Upper lobe of left lung (tissue), 6 donors: Measurements from ENCODE around the gene CLSTN2. TPM values are rescaled to one million over a fixed set of nuclear protein-coding genes. Genes with fewer than 3 reads are reported as not detected.
A peak's percentile ranks its signal among the peaks of the same experiment; 100 is the strongest.

Source experiments
- ATAC-seq, 2 donors: fragments of 200-7000 bp; cut with Tn5 transposase; one replicate each; pipeline ENCODE4 v1.9.1; 2022; ENCODE audit warnings: mild to moderate bottlenecking in 2 of 2, moderate library complexity in 2 of 2; ENCODE audit not compliant: low FRiP score in 2 of 2
- DNase-seq, 2 donors: peaks; one replicate each; pipeline ENCODE4 v3.0.0-alpha.2; 2019 to 2020
- H3K27ac ChIP-seq, 4 donors: fragments of 200-600 bp; sonication (generic); one replicate each; pipeline ENCODE4 v1.5.1; 2016 to 2019
- H3K27me3 ChIP-seq, 4 donors: fragments of 200-600 bp; sonication (generic); one replicate each; pipeline ENCODE4 v1.5.1; 2017 to 2019
- H3K36me3 ChIP-seq, 4 donors: fragments of 200-600 bp; sonication (generic); one replicate each; pipeline ENCODE4 v1.5.1; 2016 to 2019
- H3K4me1 ChIP-seq, 4 donors: fragments of 200-600 bp; sonication (generic); one replicate each; pipeline ENCODE4 v1.5.1; 2018 to 2019
- H3K4me3 ChIP-seq, 4 donors: fragments of 200-600 bp; sonication (generic); one replicate each; pipeline ENCODE4 v1.5.1; 2017 to 2019; ENCODE audit warnings: mild to moderate bottlenecking in 2 of 4, moderate library complexity in 1 of 4
- H3K9me3 ChIP-seq, 4 donors: fragments of 200-600 bp; sonication (generic); one replicate each; pipeline ENCODE4 v1.5.1; 2018 to 2019
- CTCF ChIP-seq, 6 experiments: fragments of 450-650 bp in 4 of 6; fragments of 200-600 bp in 2 of 6; sonication (generic) in 2 of 6; IDR thresholded peaks; one replicate each; pipeline ENCODE4 v1.5.1; 2016 to 2019; ENCODE audit warnings: antibody characterized with exemption in 6 of 6
- EP300 ChIP-seq, 4 donors: sonication (generic); formaldehyde crosslinking; IDR thresholded peaks; one replicate each; pipeline ENCODE4 v1.5.1; 2017; ENCODE audit warnings: antibody characterized with exemption in 4 of 4, control low read depth in 2 of 4
- POLR2A ChIP-seq, 4 donors: fragments of 450-650 bp; IDR thresholded peaks; one replicate each; pipeline ENCODE4 v1.5.1; 2016 to 2017; ENCODE audit warnings: antibody characterized with exemption in 4 of 4, mild to moderate bottlenecking in 2 of 4
- POLR2AphosphoS5 ChIP-seq, 2 donors: sonication (generic); formaldehyde crosslinking; IDR thresholded peaks; one replicate each; pipeline ENCODE4 v1.5.1; 2017; ENCODE audit warnings: antibody characterized with exemption in 2 of 2
- WGBS, 2 donors: methylation state at CpG; one replicate each; pipeline ENCODE4 v1.1.5; 2017 to 2018; 5-methylcytosine and 5-hydroxymethylcytosine counted together
- total RNA-seq, 6 donors: library from RNA; depleted of rRNA in 4 of 6; stranded (reverse); fragments of >200 nt in 4 of 6; gene quantifications; one replicate each; pipeline versions ENCODE4 v1.1.0 to v1.2.1, GENCODE V29; 2016 to 2021
- donor health status: DM: no; HTN: no; CAD: no; lungs with moderate emphysema.
- donor health status: DM: no; HTN: yes; CAD: no; lungs with severe emphysema.

CLSTN2 gene
- total RNA-seq, 6 donors from 2014 or later: 1.0 to 4.3 (median 1.6) TPM

DNA sequence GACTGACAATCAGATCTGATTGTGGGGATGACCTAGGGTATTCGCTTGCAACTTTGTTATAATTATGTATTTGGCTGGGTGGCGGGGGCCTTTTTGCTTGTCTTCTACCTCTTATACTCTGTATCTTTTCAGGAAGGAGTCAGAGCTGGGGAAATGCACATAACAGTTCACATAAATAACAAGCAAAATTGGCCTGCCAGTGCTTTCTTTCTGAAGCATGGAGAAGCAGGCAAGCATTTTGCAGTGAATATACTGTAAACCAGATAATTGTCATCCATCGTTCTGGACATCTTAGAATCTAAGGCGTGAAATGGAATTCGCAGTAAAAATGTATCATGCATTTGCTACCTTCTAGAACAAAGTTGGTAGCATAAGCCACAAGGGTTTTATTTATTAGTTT is 227.6 kb downstream of the CLSTN2 start:
- ATAC-seq (no peak), DNase-seq (no peak)
- H3K4me3 ChIP-seq: no peak overlapping the region
- H3K36me3 ChIP-seq: no peaks in the 10 kb centered on the region
- H3K27ac ChIP-seq: no peak overlapping the region
- peaks cover 0 to 3% (median 0%) of the 10 kb centered on the region in 4 donors for H3K9me3 ChIP-seq
- TF ChIP-seq CTCF (IDR thresholded peaks at IDR 0.05) (no peak), POLR2AphosphoS5 (IDR thresholded peaks at IDR 0.05) (no peak), POLR2A (IDR thresholded peaks at IDR 0.05) (no peak), EP300 (IDR thresholded peaks at IDR 0.05) (no peak)
- 86 to 88% methylated on average over 5 of the region's 5 CpGs for WGBS, 2 donors
- H3K4me1 ChIP-seq: no peaks in the 10 kb centered on the region
- H3K27me3 ChIP-seq: no peaks in the 10 kb centered on the region

- Histone ChIP-seq H3K27me3 (no peaks in the 10 kb centered on the region), H3K4me3 (no peak overlapping the region), H3K36me3 (no peaks in the 10 kb centered on the region), H3K4me1 (no peaks in the 10 kb centered on the region), H3K27ac (no peak overlapping the region), H3K9me3 (peaks cover 0 to 3% (median 0%) of the 10 kb centered on the region in 4 donors)
- TF ChIP-seq POLR2A (IDR thresholded peaks at IDR 0.05): no peak
- no peak for TF ChIP-seq CTCF (IDR thresholded peaks at IDR 0.05)
- no peak for TF ChIP-seq POLR2AphosphoS5 (IDR thresholded peaks at IDR 0.05)
- TF ChIP-seq EP300 (IDR thresholded peaks at IDR 0.05): no peak
- 76 to 78% methylated on average over 2 of the region's 2 CpGs for WGBS, 2 donors
- ATAC-seq (no peak), DNase-seq (no peak)
Observed at GRCh38 chr3:140163159-140163763, 228.3 kb downstream of the CLSTN2 start.

DNA sequence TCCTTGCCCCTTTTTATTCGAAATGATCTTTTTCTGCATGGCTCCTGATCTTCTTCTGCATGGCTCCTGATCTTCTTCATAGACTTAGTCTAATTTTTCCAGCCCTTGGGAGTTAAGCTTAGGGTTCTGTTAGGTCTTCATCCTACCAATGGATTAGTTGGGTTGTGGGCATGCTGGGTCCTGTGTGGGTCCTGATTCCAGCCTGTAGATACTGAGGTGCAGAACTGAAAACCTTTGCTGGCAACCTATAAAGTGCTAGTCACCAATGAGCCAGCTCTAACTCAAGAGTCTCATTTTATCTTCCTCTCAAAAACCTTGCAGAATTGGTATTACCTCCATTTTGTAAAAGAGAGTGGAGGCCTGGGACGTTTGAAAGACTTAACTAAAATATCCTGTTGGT is 229.2 kb downstream of the CLSTN2 start:
- TF ChIP-seq EP300 (IDR thresholded peaks at IDR 0.05) (no peak), POLR2A (IDR thresholded peaks at IDR 0.05) (no peak), POLR2AphosphoS5 (IDR thresholded peaks at IDR 0.05) (no peak), CTCF (IDR thresholded peaks at IDR 0.05) (no peak)
- Histone ChIP-seq H3K36me3 (no peaks in the 10 kb centered on the region), H3K27ac (no peak overlapping the region), H3K9me3 (no peaks in the 10 kb centered on the region), H3K27me3 (no peaks in the 10 kb centered on the region), H3K4me3 (no peak overlapping the region), H3K4me1 (no peaks in the 10 kb centered on the region)
- WGBS, 2 donors: 71 to 77% methylated on average over 2 of the region's 2 CpGs
- no peak for ATAC-seq
- DNase-seq: no peak

GRCh38 chr3:140164922-140165590 is 230.1 kb downstream of the CLSTN2 start:
- Histone ChIP-seq H3K27me3 (no peaks in the 10 kb centered on the region), H3K9me3 (no peaks in the 10 kb centered on the region), H3K36me3 (no peaks in the 10 kb centered on the region), H3K4me3 (no peak overlapping the region), H3K27ac (no peak overlapping the region), H3K4me1 (no peaks in the 10 kb centered on the region)
- no peak for ATAC-seq
- DNase-seq: no peak
- 81 to 83% methylated on average over 7 of the region's 7 CpGs for WGBS, 2 donors
- TF ChIP-seq POLR2A (IDR thresholded peaks at IDR 0.05): no peak
- no peak for TF ChIP-seq POLR2AphosphoS5 (IDR thresholded peaks at IDR 0.05)
- TF ChIP-seq CTCF (IDR thresholded peaks at IDR 0.05): no peak
- TF ChIP-seq EP300 (IDR thresholded peaks at IDR 0.05): no peak

- no peak for TF ChIP-seq CTCF (IDR thresholded peaks at IDR 0.05)
- TF ChIP-seq EP300 (IDR thresholded peaks at IDR 0.05): no peak
- TF ChIP-seq POLR2AphosphoS5 (IDR thresholded peaks at IDR 0.05): no peak
- TF ChIP-seq POLR2A (IDR thresholded peaks at IDR 0.05): no peak
- ATAC-seq (peak in 1 of 2 donors; percentile 32), DNase-seq (no peak)
- H3K27ac ChIP-seq: no peak overlapping the region
- no peaks in the 10 kb centered on the region for H3K4me1 ChIP-seq
- no peaks in the 10 kb centered on the region for H3K9me3 ChIP-seq
- no peaks in the 10 kb centered on the region for H3K36me3 ChIP-seq
- H3K4me3 ChIP-seq: no peak overlapping the region
- H3K27me3 ChIP-seq: no peaks in the 10 kb centered on the region
Observed at GRCh38 chr3:140165781-140166180, 230.8 kb downstream of the CLSTN2 start.
